ENCODE data around the gene EPC2. TPM values are rescaled to one million over a fixed set of nuclear protein-coding genes. Genes with fewer than 3 reads are reported as not detected.

Gene EPC2
- total and polyA plus RNA-seq, 2 donors (not counting 1 experiment from before 2014, with no cell fraction given) = 18.0 to 72.3 TPM

DNA sequence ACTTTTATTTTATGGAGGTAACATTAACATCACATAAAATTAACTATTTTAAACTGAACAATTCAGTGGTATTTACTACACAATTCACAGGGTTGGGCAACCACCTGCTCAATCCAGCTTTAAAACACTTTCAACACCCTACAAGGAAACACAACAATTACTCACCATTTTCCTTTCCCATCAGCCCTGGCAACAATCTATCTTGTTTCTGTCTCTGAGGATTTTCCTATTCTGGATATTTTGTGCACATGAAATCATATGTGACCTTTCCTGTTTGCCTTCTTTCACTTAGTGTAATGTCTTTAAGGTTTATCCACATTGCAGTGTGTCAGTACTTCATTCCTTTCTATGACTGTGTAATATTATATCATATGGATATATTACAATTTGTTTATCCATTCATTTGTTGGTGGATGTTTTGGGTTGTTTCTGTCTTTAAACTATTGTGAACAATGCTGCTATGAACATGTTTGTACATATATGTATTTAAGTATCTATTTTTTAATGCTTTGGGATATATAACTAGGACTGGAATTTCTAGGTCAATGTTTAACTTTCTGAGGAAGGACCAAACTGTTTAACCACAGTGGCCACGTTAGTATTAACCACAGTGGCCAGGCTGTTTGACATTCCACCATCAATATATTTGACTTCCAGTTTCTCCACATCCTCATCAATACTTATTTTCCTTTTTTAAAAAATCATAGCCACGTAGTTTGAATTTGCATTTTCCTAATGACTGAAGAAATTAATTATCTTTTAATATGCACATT lies 158.1 kb downstream of the EPC2 start:
- H3K4me1 ChIP-seq (ENCODE audit: control insufficient read depth in 2 of 2, insufficient read depth in 2 of 2, low read length in 2 of 2) = no peaks in the 10 kb centered on the region
- H3K27me3 ChIP-seq (replicated peaks in 1 of 4; ENCODE audit: control extremely low read depth in 1 of 4, control insufficient read depth in 3 of 4, insufficient read depth in 4 of 4, low read length in 3 of 4) = peaks cover 0 to 3% (median 0%) of the 10 kb centered on the region in 4 experiments
- H2AFZ ChIP-seq (ENCODE audit: insufficient read depth, low read depth, low read length, poor library complexity, severe bottlenecking) = no peak overlapping the region
- H3K9ac ChIP-seq (ENCODE audit: low read length) = no peak overlapping the region
- WGBS (ENCODE audit: insufficient coverage) = no CpG with 5 or more reads among the region's 2 CpGs
- intact Hi-C loops (cut with micrococcal nuclease) = no loop called here
- H3K27ac ChIP-seq (ENCODE audit: low read length in 2 of 2) = no peak overlapping the region
- peaks cover 0 to 12% (median 2%) of the 10 kb centered on the region in 3 donors for H3K9me3 ChIP-seq (ENCODE audit: control extremely low read depth in 1 of 3, control insufficient read depth in 2 of 3, insufficient read depth in 1 of 3, low read length in 2 of 3)
- H3K4me1 Mint-ChIP-seq = no peaks in the 10 kb centered on the region
- TF ChIP-seq EZH2 (IDR thresholded peaks at IDR 0.05; ENCODE audit: borderline replicate concordance, insufficient read depth, low read depth, low read length, poor library complexity, severe bottlenecking) = no peak
- TF ChIP-seq, protein P1, sequence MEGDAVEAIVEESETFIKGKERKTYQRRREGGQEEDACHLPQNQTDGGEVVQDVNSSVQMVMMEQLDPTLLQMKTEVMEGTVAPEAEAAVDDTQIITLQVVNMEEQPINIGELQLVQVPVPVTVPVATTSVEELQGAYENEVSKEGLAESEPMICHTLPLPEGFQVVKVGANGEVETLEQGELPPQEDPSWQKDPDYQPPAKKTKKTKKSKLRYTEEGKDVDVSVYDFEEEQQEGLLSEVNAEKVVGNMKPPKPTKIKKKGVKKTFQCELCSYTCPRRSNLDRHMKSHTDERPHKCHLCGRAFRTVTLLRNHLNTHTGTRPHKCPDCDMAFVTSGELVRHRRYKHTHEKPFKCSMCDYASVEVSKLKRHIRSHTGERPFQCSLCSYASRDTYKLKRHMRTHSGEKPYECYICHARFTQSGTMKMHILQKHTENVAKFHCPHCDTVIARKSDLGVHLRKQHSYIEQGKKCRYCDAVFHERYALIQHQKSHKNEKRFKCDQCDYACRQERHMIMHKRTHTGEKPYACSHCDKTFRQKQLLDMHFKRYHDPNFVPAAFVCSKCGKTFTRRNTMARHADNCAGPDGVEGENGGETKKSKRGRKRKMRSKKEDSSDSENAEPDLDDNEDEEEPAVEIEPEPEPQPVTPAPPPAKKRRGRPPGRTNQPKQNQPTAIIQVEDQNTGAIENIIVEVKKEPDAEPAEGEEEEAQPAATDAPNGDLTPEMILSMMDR (IDR thresholded peaks at IDR 0.05) = no peak
- H3K79me2 ChIP-seq (ENCODE audit: control insufficient read depth, insufficient read depth, low read length) = no peaks in the 10 kb centered on the region
- H3K27me3 Mint-ChIP-seq = peaks cover 38% of the 10 kb centered on the region
- DNase-seq (no peak), ATAC-seq (ENCODE audit: low read depth) (no peak)
- CTCF ChIA-PET = no interaction called here
- H4K20me1 ChIP-seq (ENCODE audit: control insufficient read depth, insufficient read depth, low read length, poor library complexity, severe bottlenecking) = no peaks in the 10 kb centered on the region
- H3K4me2 ChIP-seq (replicated peaks; ENCODE audit: low read depth, low read length, poor library complexity, severe bottlenecking) = no peak overlapping the region
- H3K9me3 Mint-ChIP-seq (ENCODE audit: insufficient read depth) = peaks cover 12% of the 10 kb centered on the region
- H3K4me3 ChIP-seq (ENCODE audit: control extremely low read depth in 1 of 5, extremely low read depth in 1 of 5, insufficient read depth in 1 of 5, low read depth in 2 of 5, low read length in 4 of 5) = no peak overlapping the region
- no peak overlapping the region for H3K27ac Mint-ChIP-seq
- H3K4me3 Mint-ChIP-seq = no peak overlapping the region
- H3K36me3 ChIP-seq (replicated peaks in 1 of 2; ENCODE audit: control extremely low read depth in 1 of 2, control insufficient read depth in 1 of 2, extremely low read depth in 1 of 2, insufficient read depth in 2 of 2, low read length in 1 of 2) = no peaks in the 10 kb centered on the region
- POLR2A ChIA-PET = no interaction called here

DNA sequence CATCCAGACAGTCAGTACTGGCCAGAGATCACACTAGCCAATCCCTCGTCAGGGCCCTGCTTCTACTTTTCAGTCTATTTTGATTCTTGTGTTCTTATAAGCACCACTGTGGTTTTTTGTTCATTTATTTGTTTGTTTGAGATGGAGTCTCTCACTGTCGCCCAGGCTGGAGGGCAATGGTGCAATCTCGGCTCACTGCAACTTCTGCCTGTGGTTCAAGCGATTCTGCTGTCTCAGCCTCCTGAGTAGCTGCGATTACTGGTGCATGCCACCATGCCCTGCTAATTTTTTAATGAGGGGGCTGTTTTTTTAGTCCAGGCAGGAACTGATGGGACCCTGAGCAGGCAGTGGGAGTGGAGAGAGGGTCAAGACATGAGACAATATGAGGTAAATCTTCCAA lies 165.5 kb downstream of the EPC2 start:
- no peak overlapping the region for H3K4me3 ChIP-seq (ENCODE audit: control extremely low read depth in 1 of 5, extremely low read depth in 1 of 5, insufficient read depth in 1 of 5, low read depth in 2 of 5, low read length in 4 of 5)
- ChIA-PET POLR2A (no interaction called here), CTCF (no interaction called here)
- Mint-ChIP-seq H3K27me3 (peaks cover 21% of the 10 kb centered on the region), H3K4me1 (peaks cover 14% of the 10 kb centered on the region), H3K27ac (no peak overlapping the region), H3K9me3 (ENCODE audit: insufficient read depth) (peaks cover 3% of the 10 kb centered on the region), H3K4me3 (no peak overlapping the region)
- H3K36me3 ChIP-seq (replicated peaks in 1 of 2; ENCODE audit: control extremely low read depth in 1 of 2, control insufficient read depth in 1 of 2, extremely low read depth in 1 of 2, insufficient read depth in 2 of 2, low read length in 1 of 2) = no peaks in the 10 kb centered on the region
- peaks cover 7 to 9% of the 10 kb centered on the region in 2 donors for H3K4me1 ChIP-seq (ENCODE audit: control insufficient read depth in 2 of 2, insufficient read depth in 2 of 2, low read length in 2 of 2)
- TF ChIP-seq, protein P1 (IDR thresholded peaks at IDR 0.05) = no peak
- TF ChIP-seq EZH2 (IDR thresholded peaks at IDR 0.05; ENCODE audit: borderline replicate concordance, insufficient read depth, low read depth, low read length, poor library complexity, severe bottlenecking) = no peak
- no peak overlapping the region for H3K4me2 ChIP-seq (replicated peaks; ENCODE audit: low read depth, low read length, poor library complexity, severe bottlenecking)
- no peak overlapping the region for H3K27ac ChIP-seq (ENCODE audit: low read length in 2 of 2)
- ATAC-seq (ENCODE audit: low read depth) = no peak
- no peak for DNase-seq
- no peak overlapping the region for H2AFZ ChIP-seq (ENCODE audit: insufficient read depth, low read depth, low read length, poor library complexity, severe bottlenecking)
- peaks cover 0 to 19% (median 2%) of the 10 kb centered on the region in 3 donors for H3K9me3 ChIP-seq (ENCODE audit: control extremely low read depth in 1 of 3, control insufficient read depth in 2 of 3, insufficient read depth in 1 of 3, low read length in 2 of 3)
- intact Hi-C loops (cut with micrococcal nuclease) = no loop called here
- no peaks in the 10 kb centered on the region for H4K20me1 ChIP-seq (ENCODE audit: control insufficient read depth, insufficient read depth, low read length, poor library complexity, severe bottlenecking)
- no peak overlapping the region for H3K9ac ChIP-seq (ENCODE audit: low read length)
- WGBS (ENCODE audit: insufficient coverage) = 93% methylated on average over 5 of the region's 5 CpGs
- no peaks in the 10 kb centered on the region for H3K27me3 ChIP-seq (replicated peaks in 1 of 4; ENCODE audit: control extremely low read depth in 1 of 4, control insufficient read depth in 3 of 4, insufficient read depth in 4 of 4, low read length in 3 of 4)
- H3K79me2 ChIP-seq (ENCODE audit: control insufficient read depth, insufficient read depth, low read length) = no peaks in the 10 kb centered on the region
